HK-2 (cell line): ENCODE measurements around the gene TPP1.

Source experiments
- DNase-seq: peaks from one replicate; pipeline ENCODE4 v3.0.0-alpha.2; 2018; ENCODE audit not compliant: unreplicated experiment

Gene TPP1

GRCh38 chr11:6646918-6647679 lies 27.9 kb upstream of the TPP1 start:
- no peak for DNase-seq

- no peak for DNase-seq
Measured at GRCh38 chr11:6646576-6646917, 27.3 kb upstream of the TPP1 start.

DNA sequence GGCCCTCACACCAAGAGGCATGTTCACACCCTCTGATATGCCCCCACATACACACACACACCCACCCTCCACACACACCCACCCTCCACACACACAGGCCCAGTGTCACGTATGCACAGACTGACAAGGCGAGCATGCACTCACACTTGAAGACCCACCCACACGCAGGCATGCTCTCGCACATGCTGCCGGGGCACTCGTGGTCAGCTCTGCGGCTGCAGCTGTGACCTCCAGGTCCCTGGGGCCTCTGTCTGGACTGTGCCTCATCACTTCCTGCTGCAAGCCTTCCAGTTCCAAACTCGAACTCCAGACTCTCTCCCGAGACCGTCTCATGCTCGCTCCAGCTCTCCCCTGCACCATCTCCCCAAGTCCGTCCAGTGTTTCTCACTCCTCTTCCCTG lies 26.8 kb upstream of the TPP1 start:
- no peak for DNase-seq

DNA sequence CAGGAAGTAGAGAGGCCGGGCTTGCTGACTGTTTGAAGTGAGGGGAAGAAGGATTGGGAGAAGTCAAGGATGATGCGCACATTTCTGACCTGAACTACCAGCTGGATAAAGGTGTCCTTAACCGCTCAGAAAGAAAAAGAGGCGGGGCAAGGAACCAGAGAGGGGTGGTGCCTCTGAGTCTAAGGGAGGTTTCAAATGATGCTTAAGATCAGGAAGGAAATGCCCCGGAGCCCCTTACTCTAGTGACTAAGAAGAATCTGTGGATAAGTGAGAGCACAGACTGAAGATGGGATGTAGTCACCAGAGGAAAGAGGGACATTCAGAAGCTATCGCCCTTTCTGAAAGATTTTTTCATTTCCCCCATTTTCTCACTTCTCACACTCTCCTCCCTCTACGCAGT lies 23.7 kb upstream of the TPP1 start:
- no peak for DNase-seq

DNA sequence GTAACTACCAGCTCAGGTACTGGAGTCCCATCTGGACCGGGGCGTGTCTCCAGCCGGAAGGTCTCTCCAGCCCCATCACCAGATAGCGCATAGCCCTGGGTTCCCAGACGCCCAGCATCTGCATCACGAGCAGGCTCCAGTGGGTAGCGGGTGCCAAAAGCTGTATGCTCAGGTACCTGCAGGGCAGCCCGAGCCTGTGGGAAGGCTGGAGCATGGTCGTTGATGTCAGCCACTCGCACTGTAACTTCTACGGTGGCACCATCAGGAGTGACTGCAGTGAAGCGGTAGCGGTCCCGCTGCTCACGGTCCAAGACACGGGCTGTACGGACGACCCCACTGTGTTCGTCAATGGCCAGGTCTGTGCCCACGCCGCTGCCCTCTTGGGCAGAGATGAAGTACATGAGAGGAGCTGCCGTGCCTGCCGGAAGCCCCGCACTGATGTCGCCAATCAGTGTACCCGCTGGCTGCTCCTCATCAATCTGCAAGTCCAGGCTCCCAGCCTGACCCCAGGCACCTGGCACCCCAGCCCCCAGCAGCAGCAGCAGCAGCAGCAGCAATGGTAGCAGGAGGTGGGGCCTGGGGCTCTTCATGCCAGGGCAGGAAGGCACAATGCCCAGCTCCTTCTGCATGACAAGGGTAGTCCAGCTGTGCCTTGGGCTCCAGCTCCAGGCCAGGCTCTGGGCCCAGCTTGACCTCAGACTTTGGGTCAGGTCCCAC lies 21.9 kb upstream of the TPP1 start:
- no peak for DNase-seq

DNA sequence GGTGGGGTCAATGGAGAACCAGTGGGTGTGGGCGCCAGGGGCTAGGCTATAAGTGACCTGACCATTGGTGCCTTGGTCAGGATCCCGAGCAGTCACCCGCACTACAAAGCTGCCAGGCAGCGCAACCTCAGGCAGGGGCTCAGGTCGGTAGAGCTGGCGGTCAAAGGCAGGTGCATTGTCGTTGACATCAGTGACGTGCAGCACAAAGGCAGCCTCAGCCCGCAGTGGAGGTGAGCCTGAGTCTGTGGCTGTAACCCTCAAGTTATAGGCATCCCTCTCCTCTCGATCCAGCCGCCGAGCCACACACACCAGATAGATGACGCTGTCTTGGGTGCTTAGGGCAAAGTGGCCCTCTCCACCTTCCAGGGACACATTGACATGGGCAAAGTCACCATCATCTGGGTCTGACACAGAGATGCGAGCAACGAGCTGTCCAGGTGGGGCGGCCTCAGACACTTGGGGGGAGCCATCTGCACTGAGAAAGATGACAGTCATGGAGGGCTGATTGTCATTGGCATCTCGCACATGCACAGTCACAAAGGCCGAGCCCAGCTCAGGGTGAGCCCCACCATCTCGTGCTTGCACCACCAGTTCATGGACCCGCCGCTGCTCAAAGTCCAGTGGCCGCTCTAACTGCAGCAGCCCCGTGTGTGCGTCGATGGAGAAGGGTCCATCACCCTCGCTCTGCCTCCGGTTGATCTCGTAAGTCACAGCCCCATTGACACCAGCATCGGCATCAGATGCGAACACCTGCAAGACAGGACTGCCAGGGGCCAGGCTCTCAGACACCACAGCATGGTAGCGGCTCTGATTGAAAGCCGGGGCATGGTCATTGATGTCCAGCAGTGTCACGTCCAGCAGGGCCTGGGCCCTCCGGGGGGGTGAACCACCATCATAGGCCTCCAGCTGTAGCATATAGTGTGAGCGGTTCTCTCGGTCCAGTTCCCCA lies 21.1 kb upstream of the TPP1 start:
- no peak for DNase-seq

DNA sequence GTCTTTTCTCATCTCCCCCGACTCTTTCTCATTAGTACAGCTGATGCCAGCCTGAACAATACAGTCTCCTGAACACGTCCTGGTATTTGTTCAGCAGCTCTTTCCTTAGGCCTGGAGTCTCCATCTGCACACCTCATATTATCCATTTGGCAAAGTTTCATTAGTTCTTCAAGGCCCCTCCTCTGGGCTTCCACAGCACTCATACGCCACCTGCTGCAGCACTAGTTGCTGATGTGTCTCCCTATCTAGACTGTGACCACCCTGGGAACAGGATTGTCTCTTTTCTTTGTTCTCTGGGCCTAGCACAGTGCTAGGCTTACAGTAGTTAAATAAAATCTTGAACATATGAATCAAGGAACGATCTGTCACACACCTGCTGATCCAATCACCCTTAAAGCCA lies 19.2 kb upstream of the TPP1 start:
- DNase-seq, result no peak

DNA sequence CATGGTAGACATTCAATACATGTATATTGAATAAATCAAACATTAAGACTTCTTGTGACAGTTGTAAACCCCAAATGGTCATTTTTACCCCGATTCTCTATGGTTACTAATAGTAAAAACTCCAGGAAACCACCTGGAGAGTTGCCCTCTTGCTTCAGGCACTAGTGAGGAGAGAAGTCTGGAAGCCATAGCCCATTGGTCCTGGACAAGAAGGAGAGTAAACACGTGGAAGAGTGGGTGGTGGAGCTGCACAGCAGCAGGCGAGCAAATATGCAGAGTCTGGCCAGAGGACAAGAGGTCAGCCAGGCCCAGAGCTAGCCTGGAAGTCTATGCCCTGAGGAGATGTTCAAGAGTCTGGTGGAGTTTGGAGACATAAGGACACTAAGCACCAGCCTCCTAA lies 18.6 kb upstream of the TPP1 start:
- no peak for DNase-seq

DNA sequence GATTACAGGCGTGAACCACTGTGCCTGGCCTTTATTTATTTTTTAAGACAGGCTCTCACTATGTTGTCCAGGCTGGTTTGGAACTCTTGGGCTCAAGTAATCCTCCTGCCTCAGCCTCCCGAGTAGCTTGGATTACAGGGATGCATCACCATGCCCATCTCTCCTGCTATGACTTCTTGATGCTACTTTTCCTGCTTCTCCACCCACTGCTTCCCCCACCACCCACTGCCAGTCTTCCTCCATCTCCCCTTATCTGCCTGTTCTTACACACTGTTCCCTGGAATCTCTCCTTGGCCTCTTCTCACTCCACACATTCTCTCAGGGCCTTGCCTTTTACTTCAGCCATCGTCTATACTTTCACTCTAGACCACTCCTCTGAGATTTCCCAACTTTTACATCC lies 17.3 kb upstream of the TPP1 start:
- DNase-seq, result no peak

- no peak for DNase-seq
Measured at GRCh38 chr11:6635082-6635932, 16.1 kb upstream of the TPP1 start.

GRCh38 chr11:6634534-6634933 lies 15.3 kb upstream of the TPP1 start:
- DNase-seq, result no peak

GRCh38 chr11:6633422-6634408 lies 14.5 kb upstream of the TPP1 start:
- no peak for DNase-seq

GRCh38 chr11:6632116-6633073 lies 13.2 kb upstream of the TPP1 start:
- no peak for DNase-seq

DNA sequence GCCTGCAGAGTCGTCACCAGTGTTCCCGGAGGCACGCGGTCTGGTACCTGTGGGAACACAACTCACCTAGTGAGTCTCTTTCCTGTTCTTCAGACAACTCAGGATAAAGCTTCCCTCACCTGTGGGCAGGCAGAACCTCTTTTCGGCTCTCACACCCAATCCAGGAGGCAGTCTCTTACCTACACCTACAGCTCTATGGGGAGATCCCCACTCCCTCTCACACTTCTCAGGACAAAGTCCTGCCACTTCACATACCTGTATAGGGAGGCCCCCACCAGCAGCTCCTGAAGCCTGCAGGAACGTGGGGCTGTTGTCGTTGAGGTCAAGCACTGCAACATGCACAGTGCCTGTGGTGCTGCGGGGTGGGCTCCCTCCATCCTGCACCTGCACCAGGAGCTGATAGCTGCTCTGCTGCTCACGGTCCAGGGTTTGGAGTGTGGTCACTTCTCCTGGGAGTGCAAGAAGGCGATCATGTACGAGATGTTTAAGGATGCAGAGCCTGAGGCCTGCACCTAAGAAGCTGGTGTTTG lies 12.2 kb upstream of the TPP1 start:
- no peak for DNase-seq

DNA sequence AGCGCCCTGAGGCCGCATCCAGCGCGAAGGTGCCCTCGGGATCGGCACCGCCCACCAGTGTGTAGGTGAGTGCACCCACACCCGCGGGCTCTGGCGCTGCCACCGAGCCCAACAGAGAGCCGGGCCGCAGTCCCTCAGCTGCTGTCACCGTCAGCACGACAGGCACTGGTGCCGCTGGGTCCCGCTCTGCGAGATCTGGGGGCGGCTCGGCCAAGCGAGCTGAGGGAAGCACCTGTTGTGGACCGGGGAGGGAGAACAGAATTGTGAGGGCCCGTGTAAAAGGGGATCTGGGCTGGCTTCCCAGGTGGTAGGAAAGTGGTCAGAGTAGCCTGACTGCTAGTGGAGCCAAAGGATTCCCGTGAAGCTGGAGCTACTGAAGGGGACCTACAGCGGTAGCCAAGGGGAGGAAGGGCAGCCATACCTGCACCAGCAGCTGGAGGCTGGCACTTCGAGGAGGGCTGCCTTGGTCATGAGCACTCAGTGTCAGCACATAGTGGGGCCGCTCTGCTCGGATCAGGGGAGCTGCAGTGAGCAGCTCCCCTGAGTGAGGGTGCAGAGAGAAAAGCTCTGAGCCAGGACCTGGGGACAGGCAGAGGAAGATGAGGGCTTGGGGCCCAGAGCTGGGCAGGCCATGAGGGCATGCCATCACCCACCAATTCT lies 11.5 kb upstream of the TPP1 start:
- no peak for DNase-seq

DNA sequence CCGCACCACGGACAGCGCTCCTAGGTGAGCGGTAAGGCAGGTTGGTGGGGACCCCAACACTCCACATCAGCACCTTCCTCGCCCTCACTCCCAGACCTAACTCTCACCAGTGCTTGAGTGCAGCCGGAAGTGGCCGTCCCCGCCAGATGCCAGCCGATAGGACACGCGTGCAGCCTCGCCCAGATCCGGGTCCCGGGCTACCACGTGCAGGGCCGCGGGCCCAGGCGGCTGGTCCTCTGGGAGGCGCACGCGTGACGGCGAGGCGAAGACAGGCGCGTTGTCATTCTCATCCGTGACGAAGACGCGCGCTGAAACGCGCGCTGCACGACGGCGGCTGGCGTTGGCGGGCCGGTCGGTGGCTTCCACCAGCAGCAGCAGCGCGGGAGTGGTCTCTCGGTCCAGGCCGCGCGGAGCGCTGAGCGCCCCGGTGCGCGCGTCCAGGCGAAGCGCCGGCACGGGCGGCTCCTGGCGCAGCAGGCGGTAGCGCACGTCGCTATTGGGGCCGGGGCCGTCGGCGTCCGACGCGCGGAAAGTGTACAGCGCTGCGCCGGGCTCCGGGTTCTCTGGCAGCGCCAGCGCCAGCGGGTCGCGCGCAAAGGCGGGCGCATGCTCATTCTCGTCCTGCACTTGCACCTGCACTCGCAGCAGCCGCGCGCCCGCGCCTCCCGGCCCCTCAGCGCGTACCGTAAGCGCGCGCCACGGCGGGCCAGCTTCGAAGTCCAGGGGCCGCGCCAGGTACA lies 10.8 kb upstream of the TPP1 start:
- no peak for DNase-seq

- no peak for DNase-seq
Measured at GRCh38 chr11:6629573-6629891, 10.3 kb upstream of the TPP1 start.

DNA sequence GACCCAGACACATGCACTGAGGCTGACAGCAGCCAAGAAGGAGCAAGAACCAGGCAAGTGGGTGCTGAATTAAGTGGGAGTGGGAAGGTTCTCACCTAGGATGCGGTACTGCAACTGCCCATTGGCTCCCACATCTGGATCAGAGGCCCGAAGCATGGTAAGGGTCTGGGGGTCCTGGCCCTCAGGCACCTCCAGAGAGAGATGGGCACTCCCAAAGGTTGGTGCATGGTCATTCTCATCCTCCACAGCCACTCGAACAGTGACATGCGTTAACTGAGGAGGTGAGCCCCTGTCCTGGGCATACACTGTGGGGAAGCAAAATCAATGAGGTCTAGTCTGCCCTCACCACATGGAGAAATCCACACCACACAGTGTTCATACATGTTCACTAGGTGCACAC lies 9.3 kb upstream of the TPP1 start:
- DNase-seq, result no peak
